K562 (cell line): Measurements from ENCODE around the gene MED16. TPM values are rescaled to one million over a fixed set of nuclear protein-coding genes. Genes with fewer than 3 reads are reported as not detected.
A peak's percentile ranks its signal among the peaks of the same experiment; 100 is the strongest.

ENCODE experiments used
- ATAC-seq: fragments of 200-7000 bp; cut with Tn5 transposase; 3 replicates; pipeline ENCODE4 v1.9.1; 2020; ENCODE audit warnings: moderate library complexity
- BruUV-seq: library from RNA; stranded (reverse); fragments of 400-500 nt; replicated peaks from 2 replicates; lab custom pipeline; 2021; lab: Mats Ljungman, UMichigan
- CTCF ChIA-PET: fragments of 300-600 bp; formaldehyde crosslinking; extraction: SDS; loops from one replicate; lab custom pipeline; 2021; ENCODE audit warnings: low intra/inter-chr PET ratio; lab: Yijun Ruan, JAX
- POLR2A ChIA-PET: fragments of 300-600, 350-650 bp; sonication (Branson Sonifier 250); formaldehyde crosslinking; extraction: SDS; loops from one replicate; lab custom pipeline; 2021; ENCODE audit warnings: antibody characterized with exemption, inconsistent platforms; lab: Yijun Ruan, JAX
- DNase-seq, 4 experiments: peaks; one replicate each; pipeline versions ENCODE4 v3.0.0 to v3.0.0-alpha.2; 2011 to 2018; ENCODE audit warnings: low spot score in 3 of 4, mixed read lengths in 3 of 4; ENCODE audit errors: extremely low read depth in 1 of 4
- FAIRE-seq: peaks from 2 replicates; lab custom pipeline; 2011; peaks lifted over from hg19 to GRCh38; lab: Jason Lieb, UNC
- H2AFZ ChIP-seq: 2 replicates; pipeline ENCODE4 v1.6.0; 2011; ENCODE audit warnings: low read depth, low read length, control low read depth, inconsistent platforms
- H3K27ac ChIP-seq: fragments of 200-600 bp; 3 replicates; pipeline ENCODE4 v1.8.0; 2011; ENCODE audit warnings: low read depth, mild to moderate bottlenecking, control low read depth, inconsistent platforms, low read length, moderate library complexity, mixed read lengths; ENCODE audit errors: extremely low read depth
- H3K27me3 ChIP-seq, 2 experiments: fragments of 300-600 bp in 1 of 2; 2 replicates in 1 of 2; 3 replicates in 1 of 2; pipeline versions ENCODE4 v1.6.0 to v1.8.0; 2011; ENCODE audit warnings: inconsistent platforms in 2 of 2, low read length in 2 of 2, mild to moderate bottlenecking in 1 of 2, mixed read lengths in 1 of 2, moderate library complexity in 1 of 2; ENCODE audit not compliant: control insufficient read depth in 2 of 2, insufficient read depth in 2 of 2
- H3K36me3 ChIP-seq: fragments of 300-600 bp; 3 replicates; pipeline ENCODE4 v1.8.0; 2011; ENCODE audit warnings: mild to moderate bottlenecking, low read length, inconsistent platforms; ENCODE audit not compliant: control insufficient read depth, insufficient read depth
- H3K4me1 ChIP-seq, 2 experiments: fragments of 200-600 bp in 1 of 2; replicated peaks in 1 of 2; 2 replicates in 1 of 2; 3 replicates in 1 of 2; pipeline versions ENCODE4 v1.5.1 to v1.8.0; 2011; ENCODE audit warnings: inconsistent platforms in 2 of 2, low read length in 2 of 2, mild to moderate bottlenecking in 1 of 2, mixed read lengths in 1 of 2, moderate library complexity in 1 of 2; ENCODE audit not compliant: control insufficient read depth in 2 of 2, insufficient read depth in 2 of 2
- H3K4me2 ChIP-seq: 2 replicates; pipeline ENCODE4 v1.6.1; 2011; ENCODE audit warnings: low read length, control low read depth, inconsistent platforms, mixed read lengths; ENCODE audit not compliant: insufficient read depth
- H3K4me3 ChIP-seq: fragments of 200-600 bp; sonication (generic), shearing (Covaris generic); 2 replicates; pipeline ENCODE4 v1.5.1; 2016; ENCODE audit warnings: control low read depth, inconsistent platforms
- H3K79me2 ChIP-seq: fragments of 200-600 bp; 3 replicates; pipeline ENCODE4 v1.8.0; 2011; ENCODE audit warnings: low read length, inconsistent platforms; ENCODE audit not compliant: control insufficient read depth, insufficient read depth
- H3K9ac ChIP-seq, 2 experiments: 2 replicates each; pipeline versions ENCODE4 v1.6.0 to v1.6.1; 2011; ENCODE audit warnings: low read depth in 2 of 2, low read length in 2 of 2, control low read depth in 1 of 2, inconsistent platforms in 1 of 2, mild to moderate bottlenecking in 1 of 2, mixed read lengths in 1 of 2; ENCODE audit not compliant: insufficient read depth in 1 of 2
- H3K9me1 ChIP-seq: one replicate; pipeline ENCODE4 v1.6.0; 2011; ENCODE audit warnings: inconsistent platforms, mild to moderate bottlenecking, low read length, moderate library complexity; ENCODE audit not compliant: control insufficient read depth, insufficient read depth
- H3K9me3 ChIP-seq: replicated peaks from 2 replicates; pipeline ENCODE4 v1.5.1; 2011; ENCODE audit warnings: low read depth, low read length, inconsistent platforms; ENCODE audit not compliant: control insufficient read depth, insufficient read depth
- H4K20me1 ChIP-seq: replicated peaks from 2 replicates; pipeline ENCODE4 v1.6.1; 2011; ENCODE audit warnings: low read length, inconsistent platforms, mixed read lengths; ENCODE audit not compliant: control insufficient read depth, insufficient read depth
- RBFOX2 ChIP-seq: fragments of 200-400 bp; formaldehyde crosslinking; IDR thresholded peaks from 2 replicates; pipeline ENCODE4 v1.6.1; 2017; ENCODE audit warnings: low read depth, mild to moderate bottlenecking, low read length, moderate library complexity
- ZFP1 ChIP-seq: fragments of 450-650 bp; formaldehyde crosslinking; IDR thresholded peaks from 2 replicates; pipeline ENCODE4 v1.4.0; 2020; ENCODE audit warnings: mild to moderate bottlenecking, mixed read lengths
- ZNF121 ChIP-seq: sonication (generic); formaldehyde crosslinking; conservative IDR thresholded peaks from 2 replicates; pipeline ENCODE4 v1.8.0; 2022; ENCODE audit warnings: missing genetic modification reagents
- ZNF644 ChIP-seq: fragments of 200-800 bp; sonication (Bioruptor generic); IDR thresholded peaks from 2 replicates; pipeline ENCODE4 v1.6.1; 2016; ENCODE audit warnings: low read depth, missing genetic modification characterization, missing compliant biosample characterization
- WGBS: fragments of 100-300 bp; shearing (Covaris generic); methylation state at CpG from one replicate; pipeline ENCODE4 v1.1.6; 2016; ENCODE audit warnings: low coverage, mixed read lengths; ENCODE audit not compliant: insufficient coverage; ENCODE audit errors: missing lambda C conversion rate; 5-methylcytosine and 5-hydroxymethylcytosine counted together
- in situ Hi-C: fragments of 300-500 bp; cut with MboI; formaldehyde crosslinking; loops from 4 replicates; pipeline ENCODE4 v1.15.0; 2018; ENCODE audit warnings: inconsistent platforms, mixed read lengths
- intact Hi-C: fragments of 100-400 bp; cut with micrococcal nuclease; formaldehyde crosslinking; loops from 2 replicates; pipeline ENCODE4 v1.14.2; 2022
- polyA plus RNA-seq, 8 experiments: library from polyadenylated mRNA; depleted of rRNA in 4 of 8; stranded (reverse) in 5 of 8; unstranded in 3 of 8; fragments of >200 nt; fragmentation: Nextera tagmentation in 2 of 8; fragmentation: Illumina TruSeq in 1 of 8; extraction: Ambion mirVana in 2 of 8; extraction: Trizol in 1 of 8; gene quantifications; 2 replicates each; pipeline versions ENCODE4 v1.2.1 to v1.2.3, GENCODE V29; 2011 to 2014; ENCODE audit warnings: inconsistent platforms in 1 of 8, missing spikeins in 1 of 8
- total RNA-seq, 7 experiments: library from RNA; depleted of rRNA in 6 of 7; stranded (reverse); fragments of >200 nt in 6 of 7; fragmentation: Illumina TruSeq in 2 of 7; extraction: Trizol in 2 of 7; gene quantifications; 2 replicates each; pipeline versions ENCODE4 v1.2.1 to v1.2.3, GENCODE V29; 2011 to 2021; ENCODE audit warnings: low replicate concordance in 1 of 7

The MED16 gene
- total and polyA plus RNA-seq, 9 of the 15 experiments (the other 6 are each of a cell fraction or from before 2014, with no cell fraction given): 0.89 to 59.9 (median 8.6) TPM

DNA sequence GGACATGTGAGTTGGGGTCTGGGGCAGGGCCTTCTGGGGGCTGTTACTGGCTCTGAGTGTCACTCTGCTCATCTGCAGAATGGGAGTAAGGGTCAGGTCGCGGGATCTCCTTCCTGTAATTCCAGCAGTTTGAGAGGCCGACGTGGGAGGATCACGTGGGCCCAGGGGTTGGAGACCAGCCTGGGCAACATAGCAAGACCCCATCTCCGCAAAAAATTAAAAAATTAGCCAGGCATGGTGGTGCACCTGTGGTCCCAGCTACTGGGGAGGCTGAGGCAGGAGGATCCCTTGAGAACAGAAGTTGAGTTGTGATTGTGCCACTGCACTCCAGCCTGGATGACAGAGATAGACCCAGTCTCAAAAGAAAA is 36.9 kb upstream of the MED16 start:
- Histone ChIP-seq H3K36me3 (peaks cover 64% of the 10 kb centered on the region; the same call in 2 of the 3 replicates), H3K4me3 (no peak overlapping the region), H4K20me1 (no peaks in the 10 kb centered on the region; the same call in 1 of the 2 replicates), H3K9ac (no peak overlapping the region), H2AFZ (no peak overlapping the region), H3K27me3 (no peaks in the 10 kb centered on the region), H3K27ac (no peak overlapping the region), H3K4me1 (peaks cover 0 to 72% of the 10 kb centered on the region in 2 experiments; a peak in 4 of 5 replicates), H3K9me3 (no peaks in the 10 kb centered on the region), H3K4me2 (no peak overlapping the region), H3K9me1 (no peaks in the 10 kb centered on the region), H3K79me2 (peaks cover 83% of the 10 kb centered on the region)
- intact Hi-C loops: no loop called here
- FAIRE-seq (no peak), DNase-seq (no peak), ATAC-seq (no peak)
- CTCF ChIA-PET: no interaction called here
- 91% methylated on average over 6 of the region's 6 CpGs for WGBS
- no TSS peak for BruUV-seq
- POLR2A ChIA-PET: no interaction called here
- TF ChIP-seq ZNF121 (CRISPR knock-in tag) (peak; percentile 92), ZFP1 (CRISPR knock-in tag) (no peak)
- in situ Hi-C loops: no loop called here

DNA sequence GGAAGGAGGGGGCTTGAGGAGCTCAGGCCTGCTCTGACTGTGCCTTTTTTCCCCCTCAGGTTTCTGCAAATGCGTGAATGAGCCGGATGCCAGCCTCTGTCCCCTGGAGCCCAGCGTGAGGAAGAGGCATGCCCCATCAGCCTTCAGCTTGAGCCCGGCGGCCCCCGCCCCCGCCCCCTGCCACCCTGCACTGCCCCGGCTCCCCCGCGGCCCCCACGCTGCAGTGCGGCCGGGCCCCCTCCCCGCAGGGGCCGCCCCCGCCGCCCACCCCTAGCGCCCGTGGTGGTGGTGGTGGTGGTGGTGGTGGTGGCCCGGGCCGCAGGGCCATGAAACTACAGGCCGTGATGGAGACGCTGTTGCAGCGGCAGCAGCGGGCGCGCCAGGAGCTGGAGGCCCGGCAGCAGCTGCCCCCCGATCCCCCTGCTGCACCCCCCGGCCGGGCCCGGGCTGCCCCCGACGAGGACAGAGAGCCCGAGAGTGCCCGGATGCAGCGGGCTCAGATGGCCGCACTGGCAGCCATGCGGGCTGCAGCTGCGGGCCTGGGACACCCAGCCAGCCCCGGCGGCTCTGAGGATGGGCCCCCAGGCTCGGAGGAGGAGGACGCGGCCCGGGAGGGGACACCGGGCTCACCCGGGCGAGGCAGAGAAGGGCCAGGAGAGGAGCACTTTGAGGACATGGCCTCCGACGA is 36.4 kb upstream of the MED16 start:
- ATAC-seq (no peak), DNase-seq (no peak), FAIRE-seq (no peak)
- Histone ChIP-seq H3K79me2 (peaks cover 83% of the 10 kb centered on the region), H3K36me3 (peaks cover 59% of the 10 kb centered on the region; the same call in 2 of the 3 replicates), H2AFZ (no peak overlapping the region), H3K9ac (no peak overlapping the region; a peak in 1 of 4 replicates), H3K4me2 (no peak overlapping the region), H3K4me3 (no peak overlapping the region), H3K4me1 (peaks cover 0 to 73% of the 10 kb centered on the region in 2 experiments; a peak in 4 of 5 replicates), H3K27ac (no peak overlapping the region), H3K9me3 (no peaks in the 10 kb centered on the region), H3K9me1 (no peaks in the 10 kb centered on the region), H3K27me3 (no peaks in the 10 kb centered on the region), H4K20me1 (no peaks in the 10 kb centered on the region; the same call in 1 of the 2 replicates)
- CTCF ChIA-PET: no interaction called here
- WGBS: 92% methylated on average over 6 of the region's 51 CpGs
- in situ Hi-C loops (no loop called here), intact Hi-C loops (no loop called here)
- no TSS peak for BruUV-seq
- TF ChIP-seq ZNF644 (no peak), RBFOX2 (peak; percentile 36; the same call in 1 of the 2 replicates)
- POLR2A ChIA-PET: interaction anchor here (1.0 kb wide), 1 partner anchor 10 kb away, joined by 3 read pairs; no protein-coding TSS in a partner anchor
